Spleen (tissue), 11 donors: ENCODE data around the gene ZNF738. TPM values are rescaled to one million over a fixed set of nuclear protein-coding genes. Genes with fewer than 3 reads are reported as not detected.

Experiments used
- DNase-seq: peaks from one replicate; pipeline ENCODE4 v3.0.0-alpha.2; 2020
- H3K27ac ChIP-seq, 8 donors: fragments of 200-600 bp; sonication (generic) in 7 of 8; 1 replicate in 4 of 8; 2 replicates in 4 of 8; pipeline versions ENCODE4 v1.5.0 to v1.8.0; 2016 to 2021; ENCODE audit warnings: inconsistent platforms in 4 of 8, mild to moderate bottlenecking in 4 of 8, moderate library complexity in 1 of 8
- H3K27me3 ChIP-seq, 7 donors: fragments of 200-600 bp; sonication (generic) in 6 of 7; replicated peaks in 1 of 7; 1 replicate in 4 of 7; 2 replicates in 3 of 7; pipeline versions ENCODE4 v1.5.0 to v1.8.0; 2016 to 2021; ENCODE audit warnings: inconsistent platforms in 3 of 7, mild to moderate bottlenecking in 1 of 7
- H3K36me3 ChIP-seq, 6 donors: fragments of 200-600 bp; sonication (generic) in 5 of 6; 1 replicate in 4 of 6; 2 replicates in 2 of 6; pipeline versions ENCODE4 v1.5.0 to v1.8.0; 2016 to 2021; ENCODE audit warnings: inconsistent platforms in 2 of 6
- H3K4me1 ChIP-seq, 6 donors: fragments of 200-600 bp; sonication (generic) in 5 of 6; 1 replicate in 3 of 6; 2 replicates in 3 of 6; pipeline versions ENCODE4 v1.5.0 to v1.8.0; 2016 to 2021; ENCODE audit warnings: inconsistent platforms in 3 of 6
- H3K4me3 ChIP-seq, 8 donors: fragments of 200-600 bp; sonication (generic) in 7 of 8; 1 replicate in 4 of 8; 2 replicates in 4 of 8; pipeline versions ENCODE4 v1.5.0 to v1.8.0; 2016 to 2021; ENCODE audit warnings: inconsistent platforms in 4 of 8, mild to moderate bottlenecking in 4 of 8, moderate library complexity in 2 of 8
- H3K9me3 ChIP-seq, 8 donors: fragments of 200-600 bp; sonication (generic) in 7 of 8; 1 replicate in 4 of 8; 2 replicates in 4 of 8; pipeline versions ENCODE4 v1.5.0 to v1.8.0; 2016 to 2021; ENCODE audit warnings: inconsistent platforms in 4 of 8
- CTCF ChIP-seq, 11 experiments: fragments of 200-600 bp in 7 of 11; fragments of 450-650 bp in 4 of 11; sonication (generic) in 4 of 11; IDR thresholded peaks in 8 of 11; conservative IDR thresholded peaks in 3 of 11; 1 replicate in 7 of 11; 2 replicates in 4 of 11; pipeline versions ENCODE4 v1.4.0 to v1.8.0; 2016 to 2021; ENCODE audit warnings: antibody characterized with exemption in 11 of 11, inconsistent platforms in 4 of 11, mild to moderate bottlenecking in 1 of 11
- POLR2A ChIP-seq, 3 donors: fragments of 450-650 bp; IDR thresholded peaks; one replicate each; pipeline ENCODE4 v1.5.1; 2017; ENCODE audit warnings: antibody characterized with exemption in 3 of 3, mild to moderate bottlenecking in 1 of 3
- POLR2AphosphoS5 ChIP-seq, 3 donors: sonication (generic); formaldehyde crosslinking; IDR thresholded peaks; one replicate each; pipeline ENCODE4 v1.5.1; 2017; ENCODE audit warnings: antibody characterized with exemption in 3 of 3
- WGBS, 5 donors: extraction: QIAGEN DNeasy Blood & Tissue Kit in 3 of 5; methylation state at CpG; one replicate each; pipeline versions ENCODE4 v1.1.5 to v1.1.7; 2013 to 2018; 5-methylcytosine and 5-hydroxymethylcytosine counted together
- intact Hi-C: fragments of 100-400 bp; cut with DNase I; formaldehyde crosslinking; loops from one replicate; pipeline ENCODE4 v1.15.0; 2023; ENCODE audit warnings: low total_unique reads
- polyA plus RNA-seq, 3 donors: library from polyadenylated mRNA; stranded (reverse); fragments of 200-250 nt; gene quantifications; one replicate each; pipeline ENCODE4 v1.2.1, GENCODE V29; 2013
- total RNA-seq, 7 donors: library from RNA; depleted of rRNA in 3 of 7; stranded (reverse); fragments of >200 nt in 3 of 7; fragmentation: NEBNext Ultra II Directional in 4 of 7; extraction: Animal tissue kit (Norgen Biotek cat#: 25700) in 4 of 7; gene quantifications; one replicate each; pipeline versions ENCODE4 v1.1.0 to v1.2.1, GENCODE V29; 2016 to 2021
- donor health status: healthy with polysubstance abuse.
- donor health status: DM: no; HTN: no; CAD: no; lungs with moderate emphysema.
- donor health status: DM: no; HTN: no; CAD: no.
- donor health status: Bipolar disorder and iron deficiency.
- donor health status: healthy.
- donor health status: DM: no; HTN: no; CAD: no.
- donor health status: DM: yes; HTN: yes; CAD: no.

The ZNF738 gene
- total and polyA plus RNA-seq, 10 donors, result 4.5 to 16.5 (median 8.4) TPM

- intact Hi-C loops, result no loop called here
- TF ChIP-seq POLR2AphosphoS5 (IDR thresholded peaks at IDR 0.05) (no peak), POLR2A (IDR thresholded peaks at IDR 0.05) (no peak), CTCF (IDR thresholded peaks at IDR 0.05 in 8 of 11, conservative IDR thresholded peaks at IDR 0.05 in 3 of 11) (no peak)
- WGBS, 5 donors, result 71 to 94% (median 92%) methylated on average over 4 of the region's 4 CpGs
These were observed 37.7 kb upstream of the ZNF738 start for GRCh38 chr19:21321134-21321533.

GRCh38 chr19:21321996-21322395 is 36.8 kb upstream of the ZNF738 start:
- H3K27ac ChIP-seq, result no peak overlapping the region
- H3K36me3 ChIP-seq, result peaks cover 0 to 61% (median 14%) of the 10 kb centered on the region in 6 donors
- no peaks in the 10 kb centered on the region for H3K27me3 ChIP-seq
- H3K9me3 ChIP-seq, result peaks cover 0 to 77% (median 26%) of the 10 kb centered on the region in 8 donors
- no peak for DNase-seq
- intact Hi-C loops, result no loop called here
- no peak overlapping the region for H3K4me3 ChIP-seq
- TF ChIP-seq CTCF (IDR thresholded peaks at IDR 0.05 in 8 of 11, conservative IDR thresholded peaks at IDR 0.05 in 3 of 11), result no peak
- TF ChIP-seq POLR2AphosphoS5 (IDR thresholded peaks at IDR 0.05), result no peak
- no peak for TF ChIP-seq POLR2A (IDR thresholded peaks at IDR 0.05)
- WGBS, 5 donors, result 80 to 92% (median 92%) methylated on average over 4 of the region's 4 CpGs
- H3K4me1 ChIP-seq, result peaks cover 1 to 32% (median 7%) of the 10 kb centered on the region in 6 donors

More at GRCh38 chr19:21321134-21321533, 37.7 kb upstream of the ZNF738 start:
- no peak for DNase-seq
- Histone ChIP-seq H3K36me3 (peaks cover 0 to 61% (median 6%) of the 10 kb centered on the region in 6 donors), H3K27ac (no peak overlapping the region), H3K9me3 (peaks cover 0 to 74% (median 23%) of the 10 kb centered on the region in 8 donors), H3K27me3 (no peaks in the 10 kb centered on the region), H3K4me3 (no peak overlapping the region), H3K4me1 (peaks cover 0 to 24% (median 6%) of the 10 kb centered on the region in 6 donors)

- no peaks in the 10 kb centered on the region for H3K27me3 ChIP-seq
- H3K9me3 ChIP-seq, result peaks cover 0 to 76% (median 24%) of the 10 kb centered on the region in 8 donors
- peaks cover 0 to 60% (median 19%) of the 10 kb centered on the region in 6 donors for H3K36me3 ChIP-seq
- H3K27ac ChIP-seq, result no peak overlapping the region
- DNase-seq, result no peak
- 92 to 95% (median 95%) methylated on average over 8 of the region's 8 CpGs for WGBS, 5 donors
- intact Hi-C loops, result no loop called here
- no peak overlapping the region for H3K4me3 ChIP-seq
- peaks cover 3 to 37% (median 10%) of the 10 kb centered on the region in 6 donors for H3K4me1 ChIP-seq
- TF ChIP-seq POLR2AphosphoS5 (IDR thresholded peaks at IDR 0.05) (no peak), POLR2A (IDR thresholded peaks at IDR 0.05) (no peak), CTCF (IDR thresholded peaks at IDR 0.05 in 8 of 11, conservative IDR thresholded peaks at IDR 0.05 in 3 of 11) (no peak)
These were observed 36.3 kb upstream of the ZNF738 start for GRCh38 chr19:21322528-21322927.

- Histone ChIP-seq H3K9me3 (peaks cover 0 to 71% (median 21%) of the 10 kb centered on the region in 8 donors), H3K4me1 (peaks cover 8 to 42% (median 15%) of the 10 kb centered on the region in 6 donors), H3K4me3 (no peak overlapping the region), H3K27ac (no peak overlapping the region), H3K27me3 (no peaks in the 10 kb centered on the region), H3K36me3 (peaks cover 0 to 59% (median 19%) of the 10 kb centered on the region in 6 donors)
- WGBS, 5 donors, result 83 to 96% (median 94%) methylated on average over 2 of the region's 2 CpGs
- TF ChIP-seq POLR2A (IDR thresholded peaks at IDR 0.05), result no peak
- no peak for TF ChIP-seq POLR2AphosphoS5 (IDR thresholded peaks at IDR 0.05)
- no peak for TF ChIP-seq CTCF (IDR thresholded peaks at IDR 0.05 in 8 of 11, conservative IDR thresholded peaks at IDR 0.05 in 3 of 11)
- intact Hi-C loops, result no loop called here
- DNase-seq, result no peak
These were observed 35.8 kb upstream of the ZNF738 start for GRCh38 chr19:21323000-21323399.
